Myocyte (in vitro differentiated cells): ENCODE measurements around the gene SCARF1. TPM values are rescaled to one million over a fixed set of nuclear protein-coding genes. Genes with fewer than 3 reads are reported as not detected.

Source experiments
- DNase-seq: peaks from one replicate; pipeline ENCODE4 v3.0.0-alpha.2; 2012; ENCODE audit warnings: low read depth
- total RNA-seq: library from RNA; depleted of rRNA; stranded (reverse); fragments of >200 nt; gene quantifications from 2 replicates; pipeline ENCODE4 v1.2.3, GENCODE V29; 2014

The SCARF1 gene
- total RNA-seq, 1 donor from 2014 or later, result 0.19 TPM

DNA sequence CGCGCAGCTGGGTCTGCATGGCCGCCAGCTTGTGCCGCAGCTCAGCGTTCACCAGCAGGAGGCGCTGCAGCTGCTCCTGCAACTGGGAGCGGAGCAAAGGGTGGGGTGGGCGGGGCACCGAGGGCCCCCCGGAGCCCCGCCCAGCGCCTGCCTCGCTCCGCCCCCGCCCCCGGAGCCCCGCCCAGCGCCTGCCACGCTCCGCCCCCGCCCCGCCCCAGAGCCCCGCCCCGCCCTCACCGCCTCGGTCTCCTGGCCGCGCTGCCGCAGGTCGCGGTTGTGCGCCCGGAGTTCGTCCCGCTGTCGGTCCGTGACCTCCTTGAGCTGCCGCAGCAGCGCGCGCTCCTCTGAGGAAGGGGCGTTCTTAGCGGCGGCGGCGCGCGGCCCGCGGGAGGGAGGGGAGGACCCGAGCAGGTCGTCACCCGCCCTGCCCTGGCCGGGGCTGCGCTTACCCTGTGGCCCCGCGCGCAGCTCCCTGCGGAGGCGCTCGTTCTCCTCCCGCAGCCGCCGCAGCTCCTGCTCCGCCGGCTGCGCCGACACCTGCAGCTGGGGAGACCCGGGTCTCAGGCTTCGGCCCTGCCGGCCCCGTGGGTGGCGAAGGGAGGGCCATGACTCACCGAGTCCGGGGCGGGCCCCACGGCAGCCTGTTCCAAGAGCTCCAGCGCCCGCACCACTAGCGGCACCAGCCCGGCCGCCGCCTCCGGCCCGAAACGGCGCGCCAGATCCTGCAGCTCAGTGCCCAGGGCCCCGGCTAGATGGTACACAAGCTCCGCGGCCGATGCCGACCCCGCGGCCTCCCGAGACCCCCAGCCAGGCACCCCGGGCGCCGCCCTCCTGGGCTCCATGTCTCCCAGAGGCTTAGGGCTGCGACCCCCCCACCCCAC lies 3.7 kb upstream of the SCARF1 start:
- peak; percentile 95 for DNase-seq

DNA sequence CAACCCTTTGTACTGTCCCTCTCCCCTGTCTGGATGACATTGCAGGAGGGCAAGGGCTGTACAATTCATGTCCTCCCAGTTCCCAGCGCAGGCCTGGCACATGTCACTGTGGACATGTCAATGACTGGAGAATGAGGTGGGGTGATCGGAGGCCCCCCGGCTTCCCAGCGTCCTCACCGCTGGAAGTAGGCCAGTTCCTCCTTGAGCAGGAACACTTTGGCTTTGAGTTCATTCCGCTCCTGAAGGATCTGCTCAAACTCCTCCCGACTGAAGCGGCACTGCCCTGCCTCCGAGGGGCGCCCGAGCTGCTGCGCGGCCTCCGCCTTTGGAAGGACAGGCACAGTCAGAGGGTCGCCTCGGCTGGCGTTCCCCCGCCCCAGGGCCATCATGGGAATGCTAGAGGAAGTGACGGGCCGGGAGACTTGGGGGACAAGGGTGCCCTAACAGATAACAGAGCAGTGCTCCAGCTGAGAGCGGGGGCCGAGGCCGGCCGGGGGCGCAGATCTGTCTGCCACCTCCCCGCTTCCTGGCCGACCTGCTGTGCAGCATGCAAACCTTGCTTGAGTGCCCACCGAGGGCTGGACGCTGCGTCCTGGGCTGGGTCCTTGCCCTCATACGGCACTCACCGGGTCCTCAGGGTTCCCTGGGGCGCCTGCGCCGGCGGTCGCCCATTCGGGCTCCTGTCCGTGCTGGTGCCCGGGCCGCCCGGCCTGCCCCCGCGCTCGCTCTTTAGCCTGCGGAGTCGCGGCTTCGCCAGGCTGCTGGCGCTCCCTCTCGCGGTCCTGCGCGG lies 2.8 kb upstream of the SCARF1 start:
- no peak for DNase-seq

DNA sequence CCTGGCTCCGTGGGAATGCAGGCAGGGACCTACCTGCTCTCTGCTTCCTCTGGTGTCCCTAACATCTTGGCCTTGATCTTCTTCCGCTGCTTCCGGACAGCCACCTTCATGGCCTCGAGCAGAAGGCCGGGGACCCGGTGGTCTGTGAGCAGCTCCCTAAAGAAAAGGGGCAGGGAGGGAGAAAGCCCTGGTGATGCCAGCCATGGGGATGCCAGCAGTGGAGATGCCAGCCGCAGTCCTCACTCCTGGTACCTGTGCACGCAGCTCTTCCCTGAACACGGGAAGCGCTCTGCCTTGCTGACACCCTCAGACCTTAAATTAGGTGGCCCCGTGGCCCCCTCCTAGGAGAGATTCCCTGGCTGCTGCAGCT lies 2.3 kb upstream of the SCARF1 start:
- no peak for DNase-seq

DNA sequence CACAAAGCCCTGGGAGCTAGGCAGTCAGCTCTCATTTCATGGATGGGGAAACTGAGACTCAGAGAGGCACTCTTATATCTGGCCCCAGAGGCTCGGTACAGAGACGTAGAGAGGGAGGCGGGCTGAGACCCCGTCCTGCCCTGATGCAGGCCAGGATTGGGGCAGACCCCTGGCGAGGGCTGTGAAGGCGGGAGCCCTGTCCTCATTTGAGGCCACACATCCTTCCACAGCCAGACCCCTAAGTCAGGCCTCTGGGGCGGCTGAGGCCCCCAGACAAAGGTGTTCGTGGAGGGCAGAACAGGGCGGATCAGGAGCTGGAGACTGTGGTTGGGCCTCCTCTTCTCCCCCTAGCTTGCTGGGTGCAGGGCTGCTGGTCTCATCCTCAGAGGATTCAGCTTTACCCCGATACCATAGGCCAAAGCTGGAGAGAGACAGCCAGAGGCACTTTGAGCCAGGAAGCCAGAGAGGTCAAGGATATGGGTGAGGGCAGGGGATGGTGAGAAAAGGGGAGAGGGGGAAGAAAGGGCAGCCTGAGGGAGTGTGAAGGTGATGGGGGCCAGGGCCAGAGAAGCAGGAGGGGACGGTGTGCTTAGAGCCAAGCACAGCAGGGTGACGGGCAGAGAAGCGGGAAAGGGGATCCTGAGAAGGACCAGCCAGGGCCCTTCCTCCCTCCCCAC lies 805 bp upstream of the SCARF1 start:
- DNase-seq, result no peak

DNA sequence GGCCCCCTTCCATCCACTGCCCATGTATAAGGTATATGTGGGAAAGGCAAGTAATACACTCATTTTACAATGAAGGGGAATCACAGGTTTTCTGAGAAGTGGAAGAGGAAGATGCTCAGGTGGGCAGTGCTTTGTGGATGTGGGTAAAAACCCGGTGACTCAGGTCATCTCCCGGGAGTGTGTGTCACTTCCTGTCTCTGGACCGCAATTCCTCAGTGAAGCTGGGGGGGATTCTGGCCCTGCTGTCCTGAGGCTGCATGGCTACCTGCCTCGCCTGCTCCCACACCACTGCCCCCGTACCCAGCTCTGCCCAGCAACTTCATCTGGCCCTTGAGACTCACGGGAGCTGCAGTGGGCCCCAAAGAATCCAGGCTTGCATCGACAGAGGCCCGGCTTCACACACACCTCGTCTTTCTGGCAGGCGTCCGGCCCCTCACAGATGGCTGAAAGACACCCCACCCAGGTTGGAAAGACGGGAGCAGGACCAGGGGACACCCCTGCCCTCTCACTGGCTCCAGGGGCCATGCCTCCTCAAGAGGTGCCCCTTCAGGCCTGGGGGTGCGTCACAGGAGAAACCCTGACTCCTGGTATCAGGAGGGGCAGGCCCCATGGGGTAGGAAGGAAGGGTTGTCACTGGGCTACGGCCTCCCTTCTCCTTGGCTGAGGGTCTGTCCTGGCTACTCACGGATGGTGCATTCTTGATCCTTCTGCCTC lies 882 bp downstream of the SCARF1 start:
- DNase-seq, result no peak

DNA sequence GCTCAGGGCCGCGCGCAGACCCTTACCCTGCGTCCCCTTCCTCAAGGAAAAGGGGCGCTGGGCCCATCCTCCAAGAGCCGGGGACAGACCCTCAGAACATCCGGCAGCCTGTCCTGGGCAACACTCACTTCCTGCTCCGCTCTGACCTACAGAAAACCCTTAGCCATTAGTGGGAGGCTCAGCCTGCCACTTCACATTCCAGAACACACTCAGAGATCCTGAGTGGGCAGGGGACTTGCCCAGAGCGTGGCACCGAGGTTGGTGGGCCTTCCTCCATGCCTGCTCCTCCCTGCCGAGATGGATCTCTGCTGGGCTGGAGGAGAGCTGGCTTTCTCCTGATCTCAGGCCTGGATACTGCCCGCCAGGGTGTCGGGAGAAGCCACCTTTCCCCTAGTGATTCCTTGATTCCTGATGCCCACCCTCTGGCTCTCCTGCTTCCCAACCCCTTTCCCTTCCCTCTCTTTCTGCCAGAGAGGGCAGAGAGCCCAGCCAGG lies 1.5 kb downstream of the SCARF1 start:
- no peak for DNase-seq

DNA sequence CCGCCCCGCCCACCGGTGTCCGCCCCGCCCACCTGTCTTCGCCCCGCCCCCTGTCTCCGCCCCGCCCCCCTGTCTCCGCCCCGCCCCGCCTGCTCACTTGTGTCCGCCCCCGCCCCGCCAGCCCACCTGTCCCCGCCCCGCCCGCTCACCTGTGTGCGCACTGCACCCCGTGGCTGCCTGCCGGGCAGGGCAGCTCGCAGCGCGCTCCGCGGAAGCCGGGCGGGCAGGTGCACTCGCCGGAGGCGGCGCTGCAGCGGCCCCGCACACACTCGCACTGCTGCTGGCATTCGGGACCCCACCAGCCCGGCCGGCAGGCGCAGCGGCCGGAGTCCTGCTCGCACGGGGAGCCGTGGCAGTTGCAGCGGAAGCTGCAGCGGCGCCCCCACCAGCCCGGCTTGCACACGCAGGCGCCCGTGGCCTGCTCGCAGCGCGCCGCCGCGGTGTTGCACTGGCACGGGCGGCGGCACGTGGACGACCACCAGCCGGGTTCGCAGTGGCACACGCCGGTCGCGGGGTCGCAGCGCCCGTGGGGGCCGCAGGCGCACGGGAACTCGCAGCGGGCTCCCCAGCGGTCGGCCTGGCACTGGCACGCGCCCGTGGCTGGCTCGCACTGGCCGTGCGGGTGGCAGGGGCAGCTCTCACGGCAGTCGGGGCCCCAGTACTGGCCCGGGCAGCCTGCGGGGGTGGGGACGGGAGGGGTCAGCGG lies 2.1 kb downstream of the SCARF1 start:
- no peak for DNase-seq

DNA sequence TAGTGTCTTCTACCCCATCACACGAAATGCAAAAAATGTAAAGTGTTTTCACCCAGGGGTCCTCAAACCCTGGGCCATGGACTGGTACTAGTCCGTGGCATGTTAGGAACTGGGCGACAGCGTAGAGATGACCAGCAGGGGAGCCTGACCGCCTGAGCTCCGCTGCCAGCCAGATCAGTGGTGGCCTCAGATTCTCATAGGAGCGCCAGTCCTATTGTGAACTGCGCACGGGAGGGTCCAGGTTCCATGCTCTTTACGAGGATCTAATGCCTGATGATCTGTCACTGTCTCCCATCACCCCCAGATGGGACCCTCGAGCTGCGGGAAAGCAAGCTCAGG lies 4.5 kb downstream of the SCARF1 start:
- no peak for DNase-seq

DNA sequence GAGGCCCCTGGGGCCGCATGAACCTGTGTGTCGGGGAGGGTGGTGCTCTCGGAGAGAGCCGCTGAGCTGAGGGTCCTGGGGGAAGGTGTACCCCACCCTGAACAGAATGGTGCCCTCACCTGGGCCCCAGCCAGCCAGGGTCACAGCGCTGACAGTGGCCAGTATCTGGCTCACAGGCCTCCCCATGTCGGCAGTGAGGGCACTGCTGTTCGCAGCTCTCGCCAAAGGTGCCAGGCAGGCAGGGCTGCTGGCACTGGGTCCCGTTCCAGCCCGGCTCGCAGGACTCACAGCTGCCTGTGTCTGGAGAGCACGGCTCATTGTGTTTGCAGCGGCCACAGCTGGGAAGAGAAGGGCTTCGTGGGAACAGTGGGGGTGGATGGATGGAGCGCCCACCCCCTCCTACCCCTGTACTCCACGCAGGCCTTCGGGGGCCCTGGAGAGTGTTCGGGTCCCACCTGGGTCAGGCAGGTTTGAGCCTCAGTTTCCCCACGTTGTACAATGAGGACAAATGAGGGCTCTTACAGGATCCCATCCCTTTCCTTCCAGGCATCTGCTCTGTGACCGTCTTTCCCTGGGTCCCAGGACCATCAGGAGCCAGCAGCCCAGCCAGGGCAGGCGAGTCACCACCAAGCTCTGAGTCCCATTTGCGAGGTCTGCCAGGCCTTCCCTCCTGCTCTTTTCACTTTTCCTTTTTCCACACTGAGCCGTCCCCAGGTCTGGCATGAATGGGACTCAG lies 5.0 kb downstream of the SCARF1 start:
- no peak for DNase-seq

DNA sequence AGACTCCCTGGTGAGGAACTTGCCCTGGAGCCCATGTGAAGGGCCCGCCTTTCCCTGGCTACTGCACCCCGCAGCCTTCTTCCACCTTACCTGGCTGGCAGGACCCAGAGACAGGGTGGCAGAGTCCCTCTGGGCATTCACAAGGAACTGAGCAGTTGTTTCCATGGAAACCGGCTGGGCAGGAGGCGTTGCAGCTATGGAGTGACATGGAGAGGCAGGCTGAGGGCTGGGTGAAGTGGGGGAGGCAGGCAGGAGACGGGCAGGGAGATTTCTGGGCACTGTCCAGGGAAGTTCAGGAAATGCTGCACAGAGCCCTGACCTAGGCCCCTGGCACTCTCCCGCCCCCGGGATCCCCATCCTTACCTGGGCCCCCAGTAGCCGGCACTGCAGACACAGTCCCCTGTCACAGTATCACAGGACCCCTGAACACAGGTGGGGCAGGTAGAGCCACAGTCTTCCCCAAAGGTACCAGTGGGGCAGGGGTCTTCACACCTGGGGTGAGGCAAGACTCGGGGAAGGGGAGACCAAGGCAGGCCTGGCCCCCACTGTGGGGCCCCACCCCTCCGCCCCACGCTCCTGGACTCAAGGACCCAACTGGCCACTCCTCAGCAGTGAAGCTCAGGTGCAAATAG lies 5.9 kb downstream of the SCARF1 start:
- no peak for DNase-seq

DNA sequence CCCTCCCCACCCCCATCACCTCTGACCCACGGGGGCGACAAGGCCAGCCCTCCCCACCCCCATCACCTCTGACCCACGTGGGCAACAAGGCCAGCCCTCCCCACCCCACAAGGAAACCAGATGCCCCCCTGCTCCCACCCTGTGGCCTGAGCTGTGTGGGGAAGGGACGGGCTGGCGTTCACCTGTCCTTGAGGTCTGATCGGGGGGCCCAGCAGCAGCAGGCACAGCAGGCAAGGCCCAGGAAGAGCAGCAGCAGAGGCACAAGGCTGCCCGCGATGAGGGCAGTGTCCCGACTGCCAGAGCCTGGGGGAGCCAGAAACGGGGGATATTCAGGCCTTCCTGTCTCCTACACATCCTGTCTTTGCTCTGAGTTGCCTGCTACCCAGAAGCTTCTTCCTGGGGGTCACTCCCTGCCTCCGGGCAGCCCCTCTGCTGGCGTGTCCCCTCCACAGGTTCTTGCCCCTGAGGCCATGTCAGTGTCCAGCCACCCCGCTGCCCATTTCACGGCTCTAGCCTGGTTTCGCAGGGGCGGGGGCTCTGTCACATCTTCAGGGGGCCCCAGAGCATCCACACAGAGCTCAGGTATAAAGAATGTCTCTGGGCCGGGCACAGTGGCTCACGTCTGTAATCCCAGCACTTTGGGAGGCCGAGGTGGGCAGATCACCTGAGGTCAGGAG lies 6.8 kb downstream of the SCARF1 start:
- DNase-seq, result no peak

DNA sequence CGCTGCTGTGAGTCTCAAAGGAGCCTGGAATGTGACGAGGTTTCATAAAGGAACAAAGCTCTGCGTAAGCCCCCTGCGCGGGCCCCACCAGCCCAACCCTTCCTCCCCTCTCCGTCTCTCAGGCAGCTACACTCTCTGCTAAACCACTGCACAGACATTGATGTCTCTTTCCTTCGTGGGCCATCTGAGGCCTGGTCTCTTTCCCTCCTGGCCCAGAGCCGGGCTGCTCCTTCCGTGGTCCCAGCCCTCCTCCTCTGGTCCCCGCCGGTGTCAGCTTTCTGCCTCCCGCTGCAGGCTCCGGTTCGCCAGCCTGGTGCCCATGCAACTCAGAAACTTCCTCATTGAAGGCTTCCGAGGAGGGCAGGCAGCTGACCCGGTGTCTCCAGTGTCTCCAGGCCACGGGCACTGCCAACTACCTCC lies 7.4 kb downstream of the SCARF1 start:
- no peak for DNase-seq

DNA sequence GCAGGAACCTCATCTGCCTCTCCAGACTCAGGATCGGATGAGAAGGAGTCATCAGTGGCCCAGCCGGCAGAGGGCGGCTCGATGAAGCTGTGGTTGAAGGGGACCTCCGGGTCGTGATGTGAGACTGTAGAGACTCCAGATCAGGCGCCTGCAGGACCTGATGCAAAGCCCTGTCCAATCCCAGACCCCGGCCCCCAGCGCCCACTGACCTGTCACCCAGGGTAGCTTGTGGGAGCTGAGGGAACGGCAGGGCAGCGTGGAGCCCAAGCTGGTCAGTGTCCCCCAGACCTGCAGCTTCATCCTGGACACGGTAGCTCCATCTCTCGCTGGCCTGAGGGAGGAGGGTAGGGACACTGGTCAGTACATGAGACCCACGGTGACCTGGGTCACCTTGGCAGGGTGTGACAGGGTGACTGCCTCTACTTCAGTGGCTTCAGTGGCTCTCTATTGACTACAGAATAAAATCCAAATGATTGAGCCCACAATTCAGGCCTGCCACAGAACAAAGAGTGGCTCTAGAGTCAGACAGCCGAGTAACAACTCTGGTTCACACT lies 8.7 kb downstream of the SCARF1 start:
- no peak for DNase-seq

DNA sequence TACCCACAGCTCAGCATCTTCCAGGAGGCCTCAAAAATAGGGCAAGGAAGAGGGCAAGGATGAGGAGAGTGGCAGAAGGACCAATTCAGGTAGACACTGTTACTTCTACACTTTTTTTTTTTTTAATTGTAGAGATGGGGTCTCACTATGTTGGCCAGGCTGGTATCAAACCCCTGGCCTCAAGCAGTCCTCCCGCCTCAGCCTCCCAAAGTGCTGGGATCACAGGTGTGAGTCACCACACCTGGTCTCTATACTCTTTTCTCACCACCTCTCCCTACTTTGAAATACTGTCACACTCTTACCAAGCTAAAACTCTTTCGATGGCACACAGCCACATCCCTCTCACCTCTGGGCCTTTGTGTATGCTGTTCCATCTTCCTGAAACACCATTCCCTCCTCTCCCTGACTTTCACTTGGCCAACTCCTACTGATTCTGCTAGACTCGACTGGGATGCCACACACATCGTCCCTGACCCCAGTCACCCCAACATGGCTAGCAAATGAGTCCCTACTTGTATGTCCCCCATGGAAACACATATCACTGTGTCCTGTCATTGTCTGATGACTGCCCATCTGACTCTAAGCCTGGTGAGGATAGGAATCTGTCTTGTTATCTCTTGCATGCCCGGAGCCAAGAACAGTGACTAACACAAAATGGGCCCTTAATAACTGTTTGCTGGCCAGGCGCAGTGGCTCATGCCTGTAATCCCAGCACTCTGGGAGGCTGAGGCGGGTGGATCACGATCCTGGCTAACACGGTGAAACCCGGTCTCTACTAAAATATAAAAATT lies 9.7 kb downstream of the SCARF1 start:
- no peak for DNase-seq

DNA sequence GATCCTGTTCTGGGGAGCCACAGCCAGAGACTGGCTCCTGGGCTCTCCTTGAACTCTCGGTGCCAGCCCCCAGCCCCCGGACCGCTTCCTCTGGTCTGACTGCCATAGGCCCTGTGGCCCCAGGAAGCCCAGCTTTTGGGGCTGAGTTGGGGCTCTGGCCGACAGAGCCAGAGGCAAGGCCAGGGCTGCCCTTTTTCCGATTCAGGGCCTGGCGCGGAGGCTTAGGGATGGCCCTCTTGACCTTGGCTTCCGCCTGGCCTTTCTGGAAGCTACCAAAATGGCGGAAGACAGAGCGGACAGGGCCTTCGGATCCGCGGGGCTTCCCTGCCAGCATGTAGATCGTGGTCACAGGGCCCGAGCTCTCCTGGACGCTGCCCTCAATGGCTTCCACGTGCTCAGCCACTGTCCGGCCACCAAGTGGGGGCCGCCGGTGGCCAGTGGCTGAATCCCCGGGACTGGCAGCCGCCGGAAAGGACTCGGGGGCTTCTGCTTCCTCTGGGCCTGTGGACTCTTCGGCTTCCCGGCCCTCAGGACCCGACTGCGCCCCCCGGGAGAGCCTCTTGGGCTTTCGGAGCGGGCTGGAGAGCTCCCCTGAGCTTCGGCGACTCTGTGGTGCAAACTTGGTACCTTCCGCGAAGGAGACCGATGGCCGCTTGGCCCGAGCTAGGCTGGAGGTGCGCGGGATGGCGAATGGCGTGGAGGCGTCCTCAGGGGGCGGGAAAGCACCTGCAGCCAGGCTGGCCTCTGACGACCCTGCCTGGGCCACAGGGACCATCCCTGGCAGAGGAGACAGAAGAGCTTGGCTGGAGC lies 10.5 kb downstream of the SCARF1 start:
- no peak for DNase-seq

DNA sequence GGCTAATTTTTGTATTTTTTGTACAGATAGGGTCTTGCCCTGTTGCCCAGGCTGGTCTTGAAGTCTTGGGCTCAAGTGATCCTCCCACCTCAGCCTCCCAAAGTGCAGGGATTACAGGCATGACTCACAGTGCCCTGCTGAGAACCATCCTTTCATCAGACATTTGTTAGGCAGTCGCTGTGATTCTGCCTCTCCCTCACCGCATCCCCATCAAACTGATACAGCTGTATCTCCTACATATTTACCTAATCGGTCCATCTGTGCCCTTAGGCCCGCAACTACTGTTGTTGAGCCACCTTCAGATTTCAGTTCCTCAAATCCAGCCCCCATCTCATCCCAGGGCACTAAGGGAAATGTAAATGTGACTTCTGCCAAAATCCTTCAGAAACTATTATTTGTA lies 14.9 kb downstream of the SCARF1 start:
- no peak for DNase-seq
